Parathyroid adenoma (tissue), 2 donors: ENCODE results near the gene SHC4.
"Not testable (repeated sequence)": the region's sequence is repeated elsewhere in the genome, so short reads cannot be mapped to it uniquely, and the experiment has no call there.

ENCODE experiments used
- H2AFZ ChIP-seq: fragments of 300-600 bp; sonication (generic); one replicate; pipeline ENCODE4 v1.7.0; 2017; ENCODE audit warnings: antibody characterized with exemption, mild to moderate bottlenecking
- H3K27ac ChIP-seq: fragments of 300-600 bp; sonication (generic); one replicate; pipeline ENCODE4 v1.7.0; 2017
- H3K27me3 ChIP-seq: fragments of 300-600 bp; sonication (generic); one replicate; pipeline ENCODE4 v1.7.0; 2017; ENCODE audit warnings: low read length; ENCODE audit not compliant: control insufficient read depth, insufficient read depth
- H3K36me3 ChIP-seq: fragments of 300-600 bp; sonication (generic); one replicate; pipeline ENCODE4 v1.7.0; 2017; ENCODE audit warnings: low read length; ENCODE audit not compliant: control insufficient read depth, insufficient read depth
- H3K4me1 ChIP-seq: fragments of 300-600 bp; sonication (generic); one replicate; pipeline ENCODE4 v1.7.0; 2017; ENCODE audit warnings: control low read depth
- H3K4me2 ChIP-seq: fragments of 300-600 bp; sonication (generic); one replicate; pipeline ENCODE4 v1.7.0; 2017; ENCODE audit warnings: low read length
- H3K4me3 ChIP-seq: fragments of 300-600 bp; sonication (generic); one replicate; pipeline ENCODE4 v1.7.0; 2017; ENCODE audit warnings: low read depth, low read length
- H3K79me2 ChIP-seq: fragments of 300-600 bp; sonication (generic); one replicate; pipeline ENCODE4 v1.7.0; 2017; ENCODE audit warnings: control low read depth
- H3K9ac ChIP-seq: fragments of 300-600 bp; sonication (generic); one replicate; pipeline ENCODE4 v1.7.0; 2017; ENCODE audit warnings: mild to moderate bottlenecking
- H3K9me3 ChIP-seq: fragments of 300-600 bp; sonication (generic); one replicate; pipeline ENCODE4 v1.7.0; 2017; ENCODE audit warnings: low read length; ENCODE audit not compliant: control insufficient read depth
- TF ChIP-seq, protein P1 (sequence below): fragments of 300-600 bp; sonication (generic); IDR thresholded peaks from one replicate; pipeline ENCODE4 v1.7.0; 2017; ENCODE audit warnings: antibody characterized with exemption, mild to moderate bottlenecking
- donor health status: primary hyperparathyroidism.

The SHC4 gene

DNA sequence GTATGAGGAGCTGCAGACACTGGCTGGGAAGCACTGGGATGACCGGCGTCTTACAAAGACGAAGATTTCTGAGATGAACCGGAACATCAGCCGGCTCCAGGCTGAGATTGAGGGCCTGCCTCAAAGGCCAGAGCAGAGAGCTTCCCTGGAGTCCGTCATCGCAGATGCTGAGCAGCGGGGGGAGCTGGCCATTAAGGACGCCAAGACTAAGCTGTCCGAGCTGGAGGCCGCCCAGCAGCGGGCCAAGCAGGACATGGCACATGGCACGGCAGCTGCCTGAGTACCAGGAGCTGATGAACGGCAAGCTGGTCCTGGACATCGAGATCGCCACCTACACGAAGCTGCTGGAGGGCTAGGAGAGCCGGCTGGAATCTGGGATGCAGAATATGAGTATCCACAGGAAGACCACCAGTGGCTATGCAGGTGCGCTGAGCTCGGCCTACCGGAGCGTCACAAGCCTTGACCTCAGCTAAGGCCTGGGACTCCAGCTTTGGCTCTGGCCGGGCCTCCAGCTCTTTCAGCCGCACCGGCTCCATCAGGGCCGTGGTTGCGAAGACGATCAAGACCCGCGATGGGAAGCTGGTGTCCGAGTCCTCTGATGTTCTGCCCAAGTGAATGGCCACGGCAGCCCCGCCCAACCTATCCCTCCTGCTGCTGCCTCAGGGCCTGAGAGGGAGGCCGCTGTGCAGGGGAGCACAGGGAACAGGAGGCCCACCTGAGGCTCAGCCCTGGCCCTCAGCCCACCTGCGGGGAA lies 9.2 kb upstream of the SHC4 start:
- Histone ChIP-seq H3K9ac (no peak overlapping the region), H3K79me2 (no peaks in the 10 kb centered on the region), H3K4me2 (no peak overlapping the region), H3K36me3 (no peaks in the 10 kb centered on the region), H3K27me3 (no peaks in the 10 kb centered on the region), H3K27ac (no peak overlapping the region), H2AFZ (no peak overlapping the region), H3K4me3 (no peak overlapping the region), H3K9me3 (no peaks in the 10 kb centered on the region), H3K4me1 (no peaks in the 10 kb centered on the region)
- TF ChIP-seq, protein P1, sequence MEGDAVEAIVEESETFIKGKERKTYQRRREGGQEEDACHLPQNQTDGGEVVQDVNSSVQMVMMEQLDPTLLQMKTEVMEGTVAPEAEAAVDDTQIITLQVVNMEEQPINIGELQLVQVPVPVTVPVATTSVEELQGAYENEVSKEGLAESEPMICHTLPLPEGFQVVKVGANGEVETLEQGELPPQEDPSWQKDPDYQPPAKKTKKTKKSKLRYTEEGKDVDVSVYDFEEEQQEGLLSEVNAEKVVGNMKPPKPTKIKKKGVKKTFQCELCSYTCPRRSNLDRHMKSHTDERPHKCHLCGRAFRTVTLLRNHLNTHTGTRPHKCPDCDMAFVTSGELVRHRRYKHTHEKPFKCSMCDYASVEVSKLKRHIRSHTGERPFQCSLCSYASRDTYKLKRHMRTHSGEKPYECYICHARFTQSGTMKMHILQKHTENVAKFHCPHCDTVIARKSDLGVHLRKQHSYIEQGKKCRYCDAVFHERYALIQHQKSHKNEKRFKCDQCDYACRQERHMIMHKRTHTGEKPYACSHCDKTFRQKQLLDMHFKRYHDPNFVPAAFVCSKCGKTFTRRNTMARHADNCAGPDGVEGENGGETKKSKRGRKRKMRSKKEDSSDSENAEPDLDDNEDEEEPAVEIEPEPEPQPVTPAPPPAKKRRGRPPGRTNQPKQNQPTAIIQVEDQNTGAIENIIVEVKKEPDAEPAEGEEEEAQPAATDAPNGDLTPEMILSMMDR, result no peak

GRCh38 chr15:48970926-48971325 lies 7.2 kb upstream of the SHC4 start:
- not testable (repeated sequence) for H3K4me3 ChIP-seq, H3K4me2 ChIP-seq, H3K27ac ChIP-seq, H3K4me1 ChIP-seq, H3K9me3 ChIP-seq, H2AFZ ChIP-seq, H3K79me2 ChIP-seq, H3K27me3 ChIP-seq, H3K36me3 ChIP-seq, H3K9ac ChIP-seq

- Histone ChIP-seq H3K27me3 (no peaks in the 10 kb centered on the region), H3K27ac (no peak overlapping the region), H3K79me2 (no peaks in the 10 kb centered on the region), H2AFZ (no peak overlapping the region), H3K4me2 (no peak overlapping the region), H3K9ac (no peak overlapping the region), H3K4me3 (no peak overlapping the region), H3K4me1 (no peaks in the 10 kb centered on the region), H3K36me3 (no peaks in the 10 kb centered on the region), H3K9me3 (no peaks in the 10 kb centered on the region)
- TF ChIP-seq, protein P1, result no peak
These were observed 4.3 kb upstream of the SHC4 start for GRCh38 chr15:48968066-48968465.

GRCh38 chr15:48967336-48967735 lies 3.6 kb upstream of the SHC4 start:
- no peaks in the 10 kb centered on the region for H3K79me2 ChIP-seq
- no peak overlapping the region for H3K4me2 ChIP-seq
- no peak overlapping the region for H3K4me3 ChIP-seq
- H3K9me3 ChIP-seq, result no peaks in the 10 kb centered on the region
- TF ChIP-seq, protein P1, result no peak
- H2AFZ ChIP-seq, result no peak overlapping the region
- H3K9ac ChIP-seq, result no peak overlapping the region
- no peak overlapping the region for H3K27ac ChIP-seq
- H3K27me3 ChIP-seq, result no peaks in the 10 kb centered on the region
- no peaks in the 10 kb centered on the region for H3K36me3 ChIP-seq
- no peaks in the 10 kb centered on the region for H3K4me1 ChIP-seq

- no peaks in the 10 kb centered on the region for H3K4me1 ChIP-seq
- no peaks in the 10 kb centered on the region for H3K27me3 ChIP-seq
- H3K4me2 ChIP-seq, result no peak overlapping the region
- H3K9me3 ChIP-seq, result no peaks in the 10 kb centered on the region
- H3K79me2 ChIP-seq, result no peaks in the 10 kb centered on the region
- no peaks in the 10 kb centered on the region for H3K36me3 ChIP-seq
- H2AFZ ChIP-seq, result no peak overlapping the region
- no peak overlapping the region for H3K4me3 ChIP-seq
- no peak overlapping the region for H3K27ac ChIP-seq
- no peak overlapping the region for H3K9ac ChIP-seq
- TF ChIP-seq, protein P1, result no peak
These were observed 3.0 kb upstream of the SHC4 start for GRCh38 chr15:48966595-48967301.
